Stimulated activated CD8-positive, alpha-beta memory T cell treated with anti-CD3 and anti-CD28 coated beads, Interleukin-4, amount 100 ng/mL, for 24 hours (primary cell): Measurements from ENCODE around the gene NR5A1.

Source experiments
- DNase-seq: peaks from one replicate; pipeline ENCODE4 v3.0.0-alpha.2; 2020; ENCODE audit warnings: low read depth

Gene NR5A1

DNA sequence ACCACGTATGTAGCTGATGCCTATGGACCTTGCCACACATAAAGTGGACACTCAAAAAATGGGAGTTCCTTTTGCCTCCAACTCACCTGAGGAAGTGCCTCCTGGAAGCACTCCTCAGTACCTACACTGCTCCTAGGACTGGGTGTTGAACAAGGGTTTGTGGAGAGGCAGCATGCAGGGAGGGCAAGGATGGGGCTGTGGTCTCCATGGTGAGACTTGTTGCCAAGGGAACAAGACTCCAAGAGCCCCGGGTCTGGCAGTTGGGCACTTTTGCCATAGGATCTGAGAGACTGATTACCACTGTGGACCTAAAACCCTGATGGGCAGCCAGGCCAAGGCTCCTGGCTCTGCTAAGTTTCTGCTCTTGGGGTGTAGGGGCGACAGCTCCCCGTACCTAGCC is 6.9 kb upstream of the NR5A1 start:
- DNase-seq: no peak

DNA sequence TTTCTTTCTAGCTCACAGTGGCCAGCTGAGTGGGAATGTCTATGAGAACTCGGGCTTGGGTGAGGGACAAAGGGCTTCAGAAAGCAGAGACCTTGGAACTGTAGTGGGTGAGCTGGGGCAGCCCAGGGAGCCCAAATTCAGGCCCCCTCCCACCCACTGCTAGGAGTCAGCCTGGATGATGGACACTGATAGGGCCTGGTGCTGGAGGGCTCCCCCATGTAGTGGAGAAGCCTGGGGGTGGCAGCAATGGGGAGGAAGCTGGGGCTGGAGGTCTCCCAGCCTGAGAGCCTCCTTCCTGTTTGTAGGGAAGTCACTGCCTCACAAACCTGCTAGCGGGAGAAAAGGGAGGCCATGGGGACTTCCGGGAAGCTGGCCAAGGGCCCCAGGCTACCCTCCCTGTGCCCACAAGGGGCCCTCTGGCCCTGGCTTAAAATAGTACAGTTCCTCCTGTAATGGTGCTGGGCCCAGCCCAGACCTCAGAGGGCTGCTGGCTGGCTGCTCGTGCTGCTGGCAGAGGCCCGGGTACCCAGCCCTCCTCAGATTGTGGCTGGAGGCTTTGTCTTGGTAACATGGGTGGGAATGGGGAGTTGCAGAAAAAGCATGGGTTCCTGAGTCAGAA is 6.3 kb upstream of the NR5A1 start:
- DNase-seq: no peak

DNA sequence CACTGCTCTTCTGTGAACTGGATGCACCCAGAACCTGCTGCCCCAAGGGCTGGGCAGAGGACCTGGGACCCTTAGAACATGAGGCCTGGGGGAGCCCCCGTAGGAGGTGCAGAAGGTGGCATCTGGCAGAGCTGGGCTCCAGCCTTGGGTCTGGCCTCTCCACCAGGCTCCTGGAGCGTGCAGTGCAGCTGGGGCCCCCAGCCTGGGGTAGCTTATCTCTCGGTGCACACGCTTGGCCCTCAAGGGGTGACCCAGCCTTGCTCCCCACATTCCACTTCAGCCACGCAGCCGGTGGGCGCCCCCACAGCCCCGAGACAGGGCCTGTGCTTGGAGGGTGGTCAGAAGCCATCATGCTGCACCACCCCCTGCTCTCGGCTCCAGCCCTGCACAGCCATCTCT is 5.6 kb upstream of the NR5A1 start:
- no peak for DNase-seq

- no peak for DNase-seq
Observed at GRCh38 chr9:124511891-124512805, 4.9 kb upstream of the NR5A1 start.

DNA sequence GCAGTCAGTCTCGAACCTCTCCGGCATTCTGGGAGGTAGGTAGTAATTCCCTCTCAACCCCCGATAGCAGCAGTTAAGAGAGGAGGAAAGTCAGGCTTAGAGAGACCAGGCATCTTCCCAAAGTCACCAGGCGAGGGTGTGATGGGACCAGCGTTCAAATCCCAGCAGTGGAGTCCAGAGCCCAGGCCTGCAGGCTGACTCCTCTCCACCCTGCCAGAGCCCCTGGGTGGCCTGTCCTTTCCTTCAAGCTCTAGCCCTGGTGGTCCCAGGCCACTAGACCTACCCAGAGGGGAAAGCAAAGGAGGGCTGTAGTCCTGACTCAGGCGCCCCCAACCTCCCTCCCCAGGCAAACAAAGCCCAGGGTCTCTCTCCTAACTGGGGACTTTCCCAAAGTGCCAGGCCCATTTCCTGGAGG is 4.2 kb upstream of the NR5A1 start:
- no peak for DNase-seq

DNA sequence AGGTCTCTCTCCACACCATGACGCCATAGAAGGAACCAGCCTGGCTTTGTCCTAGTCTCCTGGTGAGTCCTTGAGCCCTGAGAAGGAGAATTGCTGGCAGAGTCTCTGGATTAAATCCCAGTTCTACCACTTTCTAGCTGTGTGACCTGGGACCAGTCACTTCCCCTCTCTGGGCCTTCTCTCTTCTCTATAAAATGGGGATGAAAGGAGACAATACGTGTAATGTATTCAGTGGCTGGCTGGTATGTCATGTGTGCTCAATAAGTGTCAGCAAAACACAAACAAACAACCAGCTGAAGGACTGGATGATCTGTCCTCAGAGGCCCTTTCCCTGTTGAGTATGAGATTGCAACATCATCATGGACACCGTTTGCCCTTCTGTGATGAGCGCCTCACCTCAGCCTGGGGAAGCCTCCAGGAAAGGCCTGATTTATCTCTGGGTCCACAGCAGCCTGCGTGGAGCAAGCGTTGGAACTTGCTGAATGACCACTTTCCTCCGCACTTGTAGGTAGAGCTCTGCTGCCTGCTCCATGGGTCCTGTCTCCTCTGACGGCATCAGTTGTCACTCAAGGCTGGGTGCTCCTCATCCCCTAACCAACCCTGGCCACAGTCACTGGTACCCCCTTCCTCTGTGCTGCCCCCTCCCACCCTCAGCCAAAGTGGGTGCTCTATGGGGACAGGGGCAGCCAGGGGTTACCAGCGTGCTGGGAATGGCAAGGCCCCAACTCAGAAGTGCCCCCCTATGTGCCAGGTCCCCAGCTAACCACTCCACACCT is 3.6 kb upstream of the NR5A1 start:
- no peak for DNase-seq

- DNase-seq: no peak
Observed at GRCh38 chr9:124507880-124508423, 753 bp upstream of the NR5A1 start.

DNA sequence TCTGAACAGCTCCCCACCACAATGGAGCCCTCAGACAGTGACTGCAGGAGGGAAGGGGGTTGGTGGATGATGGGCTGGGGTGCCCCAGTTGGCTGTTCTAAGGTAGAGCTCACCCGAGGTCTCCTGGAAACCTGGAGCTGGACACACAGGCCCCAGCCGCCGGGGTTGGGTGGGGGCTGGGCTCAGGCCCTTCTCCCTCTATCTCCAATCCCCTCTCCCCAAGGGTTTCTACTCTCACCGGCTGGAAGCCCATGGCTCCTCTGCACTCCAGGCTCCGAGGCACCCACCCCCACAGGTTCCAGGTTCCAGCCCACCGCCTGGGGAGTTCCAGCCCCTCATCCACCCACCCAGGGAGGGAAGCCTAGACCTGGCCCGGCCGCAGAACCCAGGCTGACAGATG is 766 bp downstream of the NR5A1 start:
- no peak for DNase-seq

- DNase-seq: no peak
Observed at GRCh38 chr9:124505901-124506346, 1.3 kb downstream of the NR5A1 start.

GRCh38 chr9:124505006-124505900 is 1.9 kb downstream of the NR5A1 start:
- no peak for DNase-seq

DNA sequence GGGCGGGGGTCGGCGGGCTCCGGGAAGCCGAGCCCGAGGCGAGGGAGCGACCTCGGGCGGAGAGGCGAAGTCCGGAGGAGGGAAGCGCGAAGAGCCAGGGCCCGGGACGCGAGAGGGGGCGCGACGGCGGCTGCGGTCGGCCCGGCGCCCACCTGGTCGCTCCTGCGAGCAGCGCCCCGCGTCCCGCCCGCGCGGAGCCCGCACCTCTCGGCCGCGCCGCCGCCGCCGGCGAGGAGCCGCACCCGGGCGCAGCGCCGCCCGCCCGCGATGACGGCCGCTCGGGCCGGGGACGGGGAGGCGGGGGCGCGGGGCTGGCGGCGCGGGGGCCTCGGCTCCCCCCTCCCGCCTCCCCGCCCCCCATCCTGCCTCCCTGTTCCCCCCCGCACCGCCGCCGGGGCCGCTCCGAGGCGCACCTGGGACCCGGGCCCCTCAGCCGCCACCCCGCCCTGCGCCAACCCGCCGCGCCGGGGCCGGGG is 2.6 kb downstream of the NR5A1 start:
- no peak for DNase-seq

DNA sequence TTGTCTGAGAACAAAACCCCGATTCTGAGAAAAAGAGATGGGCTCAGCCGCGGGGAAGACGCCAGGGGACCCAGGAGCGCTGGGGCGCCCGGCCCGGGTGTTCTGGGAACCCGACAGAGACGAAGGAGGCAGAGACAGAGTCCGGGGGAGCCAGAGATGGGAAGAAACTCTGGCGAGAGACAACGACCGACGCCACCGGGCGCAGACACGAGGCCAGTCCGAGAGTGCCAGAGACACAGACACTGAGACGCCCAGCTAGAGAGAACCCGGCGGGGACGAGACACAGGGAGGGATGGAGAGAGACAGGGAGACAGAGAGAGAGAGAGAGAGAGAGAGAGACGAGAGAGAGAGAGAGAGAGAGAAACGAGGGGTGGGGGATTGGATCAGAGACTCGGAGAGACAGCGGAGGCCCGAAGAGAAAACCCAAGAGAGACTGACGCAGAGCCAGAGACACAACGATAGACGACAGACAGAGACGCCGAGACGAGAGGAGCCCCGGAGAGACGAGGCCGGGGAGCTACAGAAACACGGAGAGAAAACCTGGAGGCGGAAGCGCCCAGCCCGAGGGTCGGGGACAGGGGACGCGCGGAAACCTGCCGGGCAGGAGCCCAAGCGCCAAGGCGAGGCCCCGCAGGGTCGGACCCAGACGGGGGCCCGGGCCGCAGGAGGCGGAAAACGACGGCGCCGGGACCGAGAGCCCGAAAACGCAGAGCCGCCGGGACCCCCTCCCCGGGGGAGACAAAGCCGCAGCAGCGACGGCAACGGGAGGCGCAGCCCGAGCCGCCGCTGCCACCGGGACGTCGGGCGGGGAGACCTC is 3.3 kb downstream of the NR5A1 start:
- no peak for DNase-seq

DNA sequence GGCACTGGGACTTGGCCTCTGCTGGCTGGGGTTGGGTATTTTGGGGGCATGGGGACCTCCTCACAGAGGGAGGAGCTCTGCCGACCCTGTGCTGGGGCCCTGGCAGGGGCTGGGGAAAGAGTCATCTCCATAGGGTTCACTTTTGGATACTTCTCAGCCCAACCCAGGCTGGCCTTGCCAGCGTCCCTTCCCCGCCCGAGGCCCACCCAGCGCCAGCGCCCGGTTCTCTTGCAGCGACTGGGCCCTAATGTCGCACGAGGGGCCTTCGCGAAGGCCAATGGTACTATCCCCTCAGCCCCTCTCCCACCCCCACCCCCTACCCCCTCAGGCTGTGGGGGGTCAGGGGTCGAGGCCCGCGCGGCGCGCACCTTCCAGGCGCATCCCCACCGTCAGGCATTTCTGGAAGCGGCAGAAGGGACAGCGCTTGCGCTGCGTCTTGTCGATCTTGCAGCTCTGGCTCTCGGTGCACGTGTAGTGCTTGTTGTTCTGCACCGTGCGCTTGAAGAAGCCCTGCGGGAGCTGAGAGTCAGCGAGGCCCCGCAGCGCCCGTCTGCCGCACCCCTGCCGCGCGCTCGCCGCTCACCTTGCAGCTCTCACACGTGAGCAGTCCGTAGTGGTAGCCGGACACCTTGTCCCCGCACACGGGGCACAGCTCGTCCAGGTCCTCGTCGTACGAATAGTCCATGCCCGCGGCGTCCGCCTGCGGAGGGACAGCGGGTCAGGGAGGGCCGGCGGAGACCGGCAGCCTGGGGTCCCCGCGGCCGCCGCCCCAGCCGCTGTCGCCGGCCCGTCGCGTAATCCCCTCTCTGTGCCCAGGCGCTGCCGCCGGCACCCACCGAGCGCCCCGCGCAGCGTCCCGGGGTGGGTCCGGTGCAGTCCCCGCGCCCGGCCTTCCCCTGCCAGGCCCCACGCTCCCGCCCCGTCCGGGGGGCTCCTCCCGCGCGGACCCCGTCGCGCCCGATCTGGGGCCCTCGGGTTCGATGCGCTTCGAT is 4.2 kb downstream of the NR5A1 start:
- DNase-seq: no peak

GRCh38 chr9:124501771-124502320 is 5.4 kb downstream of the NR5A1 start:
- no peak for DNase-seq

DNA sequence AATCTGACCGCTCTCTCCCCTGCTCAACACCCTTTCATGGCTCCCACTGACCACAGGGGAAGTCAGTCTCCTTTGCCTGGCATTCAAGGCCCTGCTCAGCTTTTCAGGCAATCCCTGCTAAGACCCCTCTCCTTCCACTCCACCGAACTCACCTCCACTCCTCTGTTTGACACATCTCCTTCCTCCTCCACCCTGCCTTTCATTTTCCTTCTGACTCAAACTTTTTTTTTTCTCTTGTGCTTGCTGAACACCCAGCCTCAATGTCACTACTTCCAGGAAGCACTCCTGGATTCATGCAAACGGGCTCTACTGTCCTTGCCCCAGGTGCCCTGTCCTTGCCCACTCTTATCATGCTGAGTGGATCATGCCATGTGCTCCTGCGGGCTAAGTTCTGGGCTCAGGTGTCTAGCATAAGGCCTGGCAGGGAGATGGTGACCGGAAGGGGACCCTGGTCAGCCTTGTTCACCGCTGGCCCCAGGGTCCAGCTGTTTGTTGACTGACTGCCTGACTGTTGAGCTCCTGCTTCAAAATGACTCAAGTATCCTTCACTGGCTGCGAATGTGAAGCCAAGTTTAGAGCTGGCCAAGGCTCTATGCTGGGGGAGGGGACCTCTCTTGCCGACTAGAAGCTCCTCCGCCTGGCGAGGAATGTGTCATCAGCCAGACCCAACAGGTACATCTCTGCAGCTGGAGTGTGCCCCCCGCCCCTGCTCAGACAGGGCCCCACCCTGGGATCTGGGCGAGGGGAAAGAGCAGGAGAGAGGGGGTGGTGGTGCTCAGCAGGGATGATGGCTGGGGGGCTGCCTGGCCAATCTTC is 6.2 kb downstream of the NR5A1 start:
- DNase-seq: no peak

- no peak for DNase-seq
Observed at GRCh38 chr9:124500028-124500795, 7.0 kb downstream of the NR5A1 start.

GRCh38 chr9:124499216-124499615 is 8.0 kb downstream of the NR5A1 start:
- no peak for DNase-seq
